ENCODE data around the gene BAZ2B.

Gene BAZ2B

DNA sequence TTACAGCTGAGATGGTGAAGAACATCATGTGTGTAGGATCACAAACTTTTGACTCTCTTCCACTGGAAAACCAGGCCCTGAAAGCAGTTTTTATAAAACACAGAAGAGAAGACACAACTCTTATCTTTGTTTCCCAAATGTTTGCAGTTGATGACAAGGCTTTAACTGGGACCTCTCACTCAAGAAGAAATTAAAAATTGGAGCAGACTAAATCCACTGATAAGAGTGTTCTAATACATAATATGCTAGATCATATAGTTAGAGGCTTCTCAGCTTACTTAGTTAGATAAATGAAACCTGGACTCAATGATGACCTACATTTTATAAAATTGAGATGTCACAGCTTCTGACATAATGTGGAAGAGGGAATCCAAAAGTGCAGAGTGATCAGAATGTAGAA, 171.6 kb downstream of the BAZ2B start:
- Histone ChIP-seq H3K9me2 (ENCODE audit: low read depth, low read length) (no peaks in the 10 kb centered on the region), H3K9me3 (ENCODE audit: low read length) (no peaks in the 10 kb centered on the region), H3K79me2 (ENCODE audit: insufficient read depth, low read length) (no peaks in the 10 kb centered on the region), H3K27ac (ENCODE audit: low read depth, low read length, poor library complexity, severe bottlenecking) (no peak overlapping the region), H3K27me3 (ENCODE audit: insufficient read depth, low read length) (no peaks in the 10 kb centered on the region), H3K9ac (ENCODE audit: low read length) (no peak overlapping the region), H3K36me3 (ENCODE audit: insufficient read depth, low read length) (peaks cover 3% of the 10 kb centered on the region; the same call in 1 of the 2 replicates), H2AFZ (ENCODE audit: low read length) (no peak overlapping the region), H3K4me1 (ENCODE audit: insufficient read depth, low read length, severe bottlenecking) (no peaks in the 10 kb centered on the region), H3K4me2 (ENCODE audit: low read length) (no peak overlapping the region), H3K4me3 (ENCODE audit: low read depth, low read length, poor library complexity, severe bottlenecking) (no peak overlapping the region), H3F3A (ENCODE audit: insufficient read depth, low read length) (no peaks in the 10 kb centered on the region), H4K20me1 (ENCODE audit: insufficient read depth, low read length) (no peaks in the 10 kb centered on the region)
- TF ChIP-seq CTCF (IDR thresholded peaks at IDR 0.05; ENCODE audit: low read length): no peak
- TF ChIP-seq EZH2 (IDR thresholded peaks at IDR 0.05; ENCODE audit: borderline replicate concordance, low read length): no peak

GRCh38 chr2:159442159-159442852, 174.0 kb downstream of the BAZ2B start:
- H4K20me1 ChIP-seq (ENCODE audit: insufficient read depth, low read length): no peaks in the 10 kb centered on the region
- TF ChIP-seq CTCF (IDR thresholded peaks at IDR 0.05; ENCODE audit: low read length) (no peak), EZH2 (IDR thresholded peaks at IDR 0.05; ENCODE audit: borderline replicate concordance, low read length) (no peak)
- no peaks in the 10 kb centered on the region for H3K9me2 ChIP-seq (ENCODE audit: low read depth, low read length)
- no peaks in the 10 kb centered on the region for H3K27me3 ChIP-seq (ENCODE audit: insufficient read depth, low read length)
- H2AFZ ChIP-seq (ENCODE audit: low read length): no peak overlapping the region
- no peak overlapping the region for H3K9ac ChIP-seq (ENCODE audit: low read length)
- H3K79me2 ChIP-seq (ENCODE audit: insufficient read depth, low read length): no peaks in the 10 kb centered on the region
- no peak overlapping the region for H3K4me3 ChIP-seq (ENCODE audit: low read depth, low read length, poor library complexity, severe bottlenecking)
- no peaks in the 10 kb centered on the region for H3K9me3 ChIP-seq (ENCODE audit: low read length)
- H3K36me3 ChIP-seq (ENCODE audit: insufficient read depth, low read length): peaks cover 10% of the 10 kb centered on the region; the same call in 1 of the 2 replicates
- H3K4me2 ChIP-seq (ENCODE audit: low read length): no peak overlapping the region
- no peak overlapping the region for H3K27ac ChIP-seq (ENCODE audit: low read depth, low read length, poor library complexity, severe bottlenecking)
- no peaks in the 10 kb centered on the region for H3F3A ChIP-seq (ENCODE audit: insufficient read depth, low read length)
- H3K4me1 ChIP-seq (ENCODE audit: insufficient read depth, low read length, severe bottlenecking): no peaks in the 10 kb centered on the region

DNA sequence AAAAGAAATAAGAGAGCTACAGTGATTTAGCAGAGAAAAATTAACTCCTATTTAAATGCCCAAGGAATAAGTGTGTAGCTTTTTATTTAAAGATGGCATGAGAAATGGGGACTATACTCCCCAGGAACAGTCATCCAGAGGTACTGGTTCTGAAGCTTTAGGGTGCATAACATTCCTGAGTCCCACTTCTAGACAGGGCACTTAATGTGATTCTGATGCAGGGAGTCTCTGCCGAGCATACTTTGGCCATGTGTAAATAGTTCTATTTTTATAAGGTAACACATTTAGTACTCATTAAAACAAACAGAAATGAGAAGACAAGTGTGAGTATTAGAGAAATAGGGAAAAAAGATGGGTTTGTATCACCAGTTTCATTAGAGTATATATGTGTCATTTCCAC, 175.2 kb downstream of the BAZ2B start:
- Histone ChIP-seq H3K79me2 (ENCODE audit: insufficient read depth, low read length) (no peaks in the 10 kb centered on the region), H3K4me1 (ENCODE audit: insufficient read depth, low read length, severe bottlenecking) (no peaks in the 10 kb centered on the region), H3K9ac (ENCODE audit: low read length) (no peak overlapping the region), H3K4me3 (ENCODE audit: low read depth, low read length, poor library complexity, severe bottlenecking) (no peak overlapping the region), H3F3A (ENCODE audit: insufficient read depth, low read length) (no peaks in the 10 kb centered on the region), H3K27me3 (ENCODE audit: insufficient read depth, low read length) (no peaks in the 10 kb centered on the region), H3K9me3 (ENCODE audit: low read length) (no peaks in the 10 kb centered on the region), H4K20me1 (ENCODE audit: insufficient read depth, low read length) (no peaks in the 10 kb centered on the region), H3K27ac (ENCODE audit: low read depth, low read length, poor library complexity, severe bottlenecking) (no peak overlapping the region), H2AFZ (ENCODE audit: low read length) (no peak overlapping the region), H3K9me2 (ENCODE audit: low read depth, low read length) (no peaks in the 10 kb centered on the region), H3K4me2 (ENCODE audit: low read length) (no peak overlapping the region), H3K36me3 (ENCODE audit: insufficient read depth, low read length) (peaks cover 10% of the 10 kb centered on the region; the same call in 1 of the 2 replicates)
- no peak for TF ChIP-seq CTCF (IDR thresholded peaks at IDR 0.05; ENCODE audit: low read length)
- TF ChIP-seq EZH2 (IDR thresholded peaks at IDR 0.05; ENCODE audit: borderline replicate concordance, low read length): no peak
